Articular chondrocyte of knee joint (primary cell): Measurements from ENCODE around the gene OR52N5. TPM values are rescaled to one million over a fixed set of nuclear protein-coding genes. Genes with fewer than 3 reads are reported as not detected.

Experiments used
- total RNA-seq: library from RNA; depleted of rRNA; stranded (reverse); fragments of >200 nt; gene quantifications from 2 replicates; pipeline ENCODE4 v1.2.3, GENCODE V29; 2012

Gene OR52N5
- not detected in 2 replicates for total RNA-seq

GRCh38 chr11:5783255-5783654 is at the start of gene OR52N5:
OR52N5 (minus strand) TSS chr11:5783355; CDS start chr11:5778634, 4,721 bp downstream.

DNA sequence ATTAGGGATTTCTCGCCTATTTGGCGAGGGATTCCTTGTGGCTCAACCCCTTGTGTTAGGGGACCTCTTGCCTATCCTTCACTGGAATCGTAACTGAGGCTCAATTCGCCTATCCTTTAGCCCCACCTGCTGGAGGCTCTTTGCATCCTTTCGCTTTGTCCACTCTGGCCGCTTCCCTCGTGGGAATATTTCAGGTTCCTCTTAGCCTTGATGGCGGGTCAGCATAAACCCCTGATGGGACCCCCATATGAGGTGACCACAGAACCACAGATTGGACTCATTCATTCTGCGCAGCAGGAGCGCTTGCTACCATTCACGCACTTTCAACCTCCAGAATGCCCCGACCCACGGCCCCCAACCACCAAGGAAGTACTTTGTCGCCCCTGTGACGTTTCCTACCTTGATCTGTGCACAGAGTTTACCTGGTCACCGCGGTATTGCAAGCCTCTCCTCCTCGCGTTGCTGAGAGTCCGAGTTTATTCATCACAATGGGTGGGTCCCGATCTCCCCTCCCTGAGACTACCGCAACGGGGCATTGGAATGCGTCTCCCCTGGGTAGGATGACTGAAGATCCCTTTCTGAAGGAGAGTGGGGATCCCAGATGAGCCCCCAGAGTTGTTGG is 25.5 kb upstream of the OR52N5 start, which contains the start of gene OR52N2:
Gene OR52N2, plus strand, starts transcription at position 425 of the 622 bp plus-strand sequence. CDS start 11,412 bp downstream, outside the sequence.

DNA sequence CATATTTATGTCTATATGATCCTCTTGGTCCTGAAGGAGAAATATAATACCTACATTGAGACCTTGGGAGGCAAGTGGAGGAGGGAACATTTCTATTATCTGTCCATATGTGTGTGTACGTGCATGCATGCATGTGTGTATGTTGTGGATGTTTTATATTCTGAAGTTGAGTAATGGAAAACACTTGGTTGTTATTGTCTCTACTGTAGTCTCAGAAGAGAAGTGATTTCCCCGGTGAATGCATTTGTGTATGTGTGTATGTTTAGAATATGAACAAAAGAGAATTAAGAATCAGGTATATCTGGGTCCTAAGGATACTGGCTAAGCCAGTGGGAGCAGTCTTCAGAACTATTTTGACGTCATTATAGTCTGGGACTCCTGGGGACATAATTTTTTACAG is 8.0 kb upstream of the OR52N5 start, which contains the start of gene OR52N1:
Gene OR52N1, minus strand, starts transcription at position 101 of the 400 bp plus-strand sequence. CDS start 2,449 bp downstream, outside the sequence.

GRCh38 chr11:5753943-5754342 is 29.2 kb downstream of the OR52N5 start, which contains the start of gene OR52N4:
OR52N4 (plus strand) TSS chr11:5754243; CDS start chr11:5754741, 498 bp downstream.

GRCh38 chr11:5736396-5736795 is 46.8 kb downstream of the OR52N5 start, which contains the start of gene OR56B1:
OR56B1 (plus strand) TSS chr11:5736448; CDS start chr11:5736517, 69 bp downstream.

Other genes starting within 250 kb of the OR52N5 start
- gene OR52H1, start 234.8 kb downstream of the OR52N5 start, total RNA-seq, result 0.65 and 1.0 TPM in 2 replicates
- not detected in 2 replicates for gene OR52B6, start 202.5 kb downstream of the OR52N5 start, total RNA-seq
- 9.4 and 9.7 TPM in 2 replicates for gene TRIM6, start 186.7 kb downstream of the OR52N5 start, total RNA-seq
- gene TRIM34, start 158.4 kb downstream of the OR52N5 start, total RNA-seq, result 12.3 and 15.6 TPM in 2 replicates
- 31.6 and 35.8 TPM in 2 replicates for gene TRIM5, start 98.3 kb downstream of the OR52N5 start, total RNA-seq
- gene TRIM22, start 93.6 kb downstream of the OR52N5 start, total RNA-seq, result 39.1 and 76.3 TPM in 2 replicates
- under 0.01 TPM in 1 of 2 replicates, not detected in the other for gene OR56B1, start 46.9 kb downstream of the OR52N5 start, total RNA-seq
- not detected in 2 replicates for gene OR52N4, start 29.1 kb downstream of the OR52N5 start, total RNA-seq
- not detected in 2 replicates for gene OR52N1, start 7.9 kb upstream of the OR52N5 start, total RNA-seq
- not detected in 2 replicates for gene OR52N2, start 25.6 kb upstream of the OR52N5 start, total RNA-seq
- not detected in 2 replicates for gene OR52E6, start 58.5 kb upstream of the OR52N5 start, total RNA-seq
- not detected in 2 replicates for gene OR52E8, start 74.3 kb upstream of the OR52N5 start, total RNA-seq
- gene OR52E4, start 97.3 kb upstream of the OR52N5 start, total RNA-seq, result not detected in 2 replicates
- gene OR52E5, start 109.9 kb upstream of the OR52N5 start, total RNA-seq, result not detected in 2 replicates
- not detected in 2 replicates for gene OR56A3, start 158.9 kb upstream of the OR52N5 start, total RNA-seq
- not detected in 2 replicates for gene OR56A5, start 185.1 kb upstream of the OR52N5 start, total RNA-seq
- not detected in 2 replicates for gene OR52L1, start 203.6 kb upstream of the OR52N5 start, total RNA-seq
- gene OR56A4, start 223.6 kb upstream of the OR52N5 start, total RNA-seq, result not detected in 2 replicates
- not detected in 2 replicates for gene OR56A1, start 247.4 kb upstream of the OR52N5 start, total RNA-seq